D721Med (cell line): ENCODE results near the gene RRAS.
A peak's percentile ranks its signal among the peaks of the same experiment; 100 is the strongest.

Experiments used
- DNase-seq: peaks from one replicate; pipeline ENCODE4 v3.0.0; 2011; ENCODE audit warnings: low spot score; ENCODE audit not compliant: insufficient read length
- FAIRE-seq: peaks from 2 replicates; lab custom pipeline; 2011; peaks lifted over from hg19 to GRCh38; lab: Jason Lieb, UNC
- TF ChIP-seq, protein P1 (sequence below): IDR thresholded peaks from 2 replicates; pipeline ENCODE4 v1.5.1; 2012; ENCODE audit warnings: mild to moderate bottlenecking, control low read depth; ENCODE audit not compliant: insufficient read depth; ENCODE audit errors: missing control alignments

RRAS gene

DNA sequence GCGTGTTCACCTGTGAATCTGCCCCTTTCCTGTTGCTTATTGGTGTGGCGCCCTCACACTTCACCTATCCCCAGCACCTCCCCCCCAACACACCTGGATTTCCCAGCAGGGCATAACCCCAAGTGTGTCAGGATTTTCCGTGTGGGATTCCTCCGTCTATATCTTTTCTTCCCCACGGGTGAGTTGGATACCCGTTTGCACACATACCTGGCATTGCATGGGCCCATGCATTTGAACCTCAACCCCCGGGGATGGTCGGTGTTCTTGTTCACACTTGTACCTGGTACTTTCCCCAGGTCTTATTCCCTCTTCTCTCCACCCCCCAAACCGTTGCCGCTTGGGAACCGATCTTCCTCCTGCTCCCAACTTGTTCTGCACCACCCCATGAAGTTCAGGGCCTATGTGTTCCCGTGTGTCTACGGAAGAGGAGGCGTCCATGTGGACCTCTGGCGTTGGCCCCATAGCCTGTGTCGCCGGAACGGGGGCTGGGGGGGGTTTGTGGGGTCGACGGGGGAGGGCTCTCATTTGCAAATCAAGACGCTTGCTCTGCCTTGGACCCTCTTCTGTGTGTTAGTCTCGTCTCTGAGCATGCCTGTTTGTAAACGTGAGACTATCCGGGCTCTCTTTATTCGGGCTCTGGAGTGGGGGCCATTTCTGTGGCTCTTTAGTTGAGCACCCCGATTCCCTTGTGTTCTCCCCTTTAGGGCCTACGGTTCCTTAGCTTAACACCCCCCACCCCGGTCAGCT lies 47.3 kb downstream of the RRAS start:
- FAIRE-seq = no peak
- DNase-seq = no peak

DNA sequence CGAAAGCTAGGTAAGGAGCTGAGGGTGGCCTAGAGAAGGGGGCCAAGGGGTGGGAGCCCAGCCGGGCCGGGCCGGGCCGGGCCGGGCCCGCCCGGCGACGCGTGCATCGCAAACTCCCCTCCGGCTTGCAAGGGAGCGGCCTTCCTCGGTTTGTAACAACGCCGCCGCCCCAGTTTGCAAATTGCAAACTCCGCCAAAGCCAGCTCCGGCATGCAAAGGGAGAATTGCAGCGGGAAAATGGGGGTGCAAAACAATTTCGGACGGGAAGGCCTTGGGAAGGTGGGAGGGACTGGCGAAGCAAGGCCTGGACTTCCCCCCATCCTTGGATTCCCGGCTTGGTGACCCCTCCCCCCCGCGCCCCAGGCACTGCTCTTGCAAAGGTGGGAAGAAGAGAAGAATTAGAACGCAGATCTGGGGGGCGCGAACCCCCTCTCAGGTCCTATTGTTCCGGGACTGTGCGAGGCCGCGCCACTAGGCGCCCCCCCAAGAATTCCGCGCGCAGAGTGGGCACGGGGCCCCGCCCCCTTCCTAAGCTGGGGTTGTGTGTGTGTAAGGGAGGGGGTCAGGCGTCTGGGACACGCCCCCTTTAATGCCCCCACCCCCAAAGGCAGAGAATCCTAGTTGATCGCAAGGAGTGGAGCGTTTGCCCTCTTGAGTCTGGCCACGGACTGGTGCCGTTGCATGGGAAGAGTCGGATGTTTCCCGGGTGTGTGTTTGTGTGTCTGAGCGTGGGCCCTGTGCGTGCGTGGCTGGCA lies 48.0 kb downstream of the RRAS start:
- no peak for FAIRE-seq

More for the DNA sequence above, 47.3 kb downstream of the RRAS start:
- TF ChIP-seq, protein P1, sequence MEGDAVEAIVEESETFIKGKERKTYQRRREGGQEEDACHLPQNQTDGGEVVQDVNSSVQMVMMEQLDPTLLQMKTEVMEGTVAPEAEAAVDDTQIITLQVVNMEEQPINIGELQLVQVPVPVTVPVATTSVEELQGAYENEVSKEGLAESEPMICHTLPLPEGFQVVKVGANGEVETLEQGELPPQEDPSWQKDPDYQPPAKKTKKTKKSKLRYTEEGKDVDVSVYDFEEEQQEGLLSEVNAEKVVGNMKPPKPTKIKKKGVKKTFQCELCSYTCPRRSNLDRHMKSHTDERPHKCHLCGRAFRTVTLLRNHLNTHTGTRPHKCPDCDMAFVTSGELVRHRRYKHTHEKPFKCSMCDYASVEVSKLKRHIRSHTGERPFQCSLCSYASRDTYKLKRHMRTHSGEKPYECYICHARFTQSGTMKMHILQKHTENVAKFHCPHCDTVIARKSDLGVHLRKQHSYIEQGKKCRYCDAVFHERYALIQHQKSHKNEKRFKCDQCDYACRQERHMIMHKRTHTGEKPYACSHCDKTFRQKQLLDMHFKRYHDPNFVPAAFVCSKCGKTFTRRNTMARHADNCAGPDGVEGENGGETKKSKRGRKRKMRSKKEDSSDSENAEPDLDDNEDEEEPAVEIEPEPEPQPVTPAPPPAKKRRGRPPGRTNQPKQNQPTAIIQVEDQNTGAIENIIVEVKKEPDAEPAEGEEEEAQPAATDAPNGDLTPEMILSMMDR = no peak

DNA sequence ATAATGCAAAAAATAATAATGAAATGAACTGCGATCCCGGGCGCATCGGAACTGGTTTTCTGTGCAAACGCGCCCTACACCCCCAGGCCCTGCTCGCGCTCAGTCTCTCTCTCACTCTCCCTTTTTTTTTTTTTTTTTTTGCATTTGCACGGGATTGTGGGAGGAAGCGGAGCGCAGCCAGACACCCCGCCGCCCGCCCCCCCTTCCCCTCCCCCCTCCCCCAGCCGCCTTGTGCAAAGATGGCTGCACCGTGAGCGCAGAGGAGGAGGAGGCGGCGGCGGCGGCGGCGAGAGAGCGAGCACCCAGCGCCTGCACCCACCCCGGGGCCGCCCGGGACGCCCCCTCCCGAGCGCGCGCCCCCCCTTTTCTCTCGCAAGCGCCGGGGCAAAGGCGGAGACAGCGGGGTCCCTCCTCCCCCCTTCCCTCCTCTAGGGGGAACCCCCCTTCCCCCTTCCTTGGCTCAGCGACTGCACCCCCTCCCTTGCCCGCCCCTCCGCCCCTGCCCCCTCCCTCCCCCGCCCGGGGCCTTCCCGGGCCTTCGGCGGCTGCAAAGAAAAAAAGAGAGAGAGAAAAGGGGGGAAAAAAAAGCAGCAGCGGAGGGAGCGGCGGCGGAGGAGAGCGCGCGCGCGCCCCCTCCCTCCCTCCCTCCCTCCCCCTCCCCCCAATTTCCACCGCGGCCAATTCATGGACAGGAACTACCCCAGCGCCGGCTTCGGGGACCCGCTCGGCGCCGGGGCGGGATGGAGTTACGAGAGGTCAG lies 48.8 kb downstream of the RRAS start, which contains the start of gene PRR12:
Gene PRR12 (plus strand): TSS at position 212 of the 760 bp plus-strand sequence. CDS start 473 bp downstream, at position 685.
- DNase-seq = peak; percentile 68
- TF ChIP-seq, protein P1 = no peak
- FAIRE-seq = no peak

More for the DNA sequence above, 48.0 kb downstream of the RRAS start:
- no peak for DNase-seq
- TF ChIP-seq, protein P1 = no peak

DNA sequence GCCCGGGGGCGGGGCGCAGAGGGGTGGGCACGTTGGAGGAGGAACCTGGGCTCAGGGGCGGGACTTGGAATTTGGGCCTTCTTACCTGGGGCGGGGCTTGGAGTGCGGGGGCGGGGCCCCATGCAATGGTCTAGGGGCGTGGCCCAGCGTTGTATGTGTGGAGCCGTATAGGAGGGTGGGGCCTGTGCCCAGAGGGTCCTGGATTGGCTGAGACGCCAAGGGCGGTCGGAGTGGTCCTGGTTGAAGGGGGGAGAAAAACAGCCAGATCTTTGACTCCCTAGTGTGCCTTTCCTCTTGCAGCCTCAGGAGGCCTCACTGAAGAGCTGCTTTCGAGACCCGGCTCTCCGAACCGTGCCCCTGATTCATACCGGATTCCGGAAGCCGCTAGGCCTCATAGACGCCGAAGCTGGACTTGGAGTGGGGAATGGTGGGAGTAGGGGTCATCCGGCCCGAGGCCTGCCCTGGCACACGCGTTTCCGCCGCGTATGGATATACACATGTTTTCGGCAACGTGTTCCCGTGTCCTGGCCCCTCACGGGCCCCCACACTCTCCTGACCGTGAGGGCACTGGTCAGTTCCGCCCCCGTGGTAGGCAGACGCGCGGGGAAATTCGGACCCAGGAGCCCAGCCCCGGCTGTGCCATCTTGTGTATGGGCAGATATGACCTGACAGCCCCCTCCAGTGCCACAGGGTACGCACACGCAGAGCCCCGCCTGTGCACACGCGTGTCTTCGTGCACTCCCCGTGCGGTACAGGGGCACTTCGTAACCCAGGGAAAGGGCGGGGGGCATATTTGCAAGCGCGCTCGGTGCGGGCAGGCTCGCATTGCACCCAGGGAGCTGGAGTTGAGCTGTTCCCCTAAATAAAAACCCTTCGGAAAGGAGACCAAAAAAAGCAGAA lies 49.6 kb downstream of the RRAS start:
- DNase-seq (peak; percentile 85), FAIRE-seq (no peak)
- TF ChIP-seq, protein P1 = no peak

DNA sequence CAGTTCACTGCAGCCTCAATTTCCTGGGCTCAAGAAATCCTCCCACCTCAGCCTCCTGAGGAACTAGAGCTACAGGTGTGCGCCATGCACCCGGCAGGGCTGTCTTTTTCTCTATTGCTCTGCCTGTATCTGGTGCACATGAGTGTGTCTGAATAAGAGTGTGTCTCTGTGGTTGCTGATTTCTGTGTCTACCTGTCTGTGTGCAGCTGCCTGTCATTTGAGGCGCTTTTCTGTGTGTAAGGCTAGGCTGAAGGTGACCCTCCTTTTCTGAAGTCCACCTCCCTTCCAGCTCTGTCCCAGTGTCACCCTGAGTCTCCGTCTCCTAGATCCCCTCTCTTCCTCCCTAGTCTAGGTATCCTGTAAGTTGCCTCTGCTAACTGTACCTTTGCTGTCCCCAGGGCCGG lies 50.4 kb downstream of the RRAS start:
- DNase-seq (no peak), FAIRE-seq (no peak)
- TF ChIP-seq, protein P1 = no peak
